Right lobe of liver (tissue), 6 donors: Measurements from ENCODE around the gene CPB2. TPM values are rescaled to one million over a fixed set of nuclear protein-coding genes. Genes with fewer than 3 reads are reported as not detected.

ENCODE experiments used
- ATAC-seq, 4 donors: fragments of 200-7000 bp; cut with Tn5 transposase; one replicate each; pipeline ENCODE4 v1.9.1; 2020; ENCODE audit warnings: mild to moderate bottlenecking in 4 of 4, moderate library complexity in 4 of 4
- DNase-seq, 3 donors: peaks; one replicate each; pipeline ENCODE4 v3.0.0-alpha.2; 2020
- H3K27ac ChIP-seq, 3 donors: fragments of 200-600 bp; one replicate each; pipeline ENCODE4 v1.8.0; 2022
- H3K27me3 ChIP-seq, 2 donors: fragments of 200-600 bp; one replicate each; pipeline ENCODE4 v1.8.0; 2022
- H3K36me3 ChIP-seq, 4 donors: fragments of 200-600 bp; sonication (generic) in 1 of 4; one replicate each; pipeline versions ENCODE4 v1.5.1 to v1.8.0; 2017 to 2022; ENCODE audit warnings: control low read depth in 1 of 4
- H3K4me1 ChIP-seq, 4 donors: fragments of 200-600 bp; sonication (generic) in 1 of 4; one replicate each; pipeline versions ENCODE4 v1.5.1 to v1.8.0; 2017 to 2022; ENCODE audit warnings: control low read depth in 1 of 4
- H3K4me3 ChIP-seq, 3 donors: fragments of 200-600 bp; one replicate each; pipeline ENCODE4 v1.8.0; 2022
- H3K9me3 ChIP-seq, 4 donors: fragments of 200-600 bp; sonication (generic) in 1 of 4; one replicate each; pipeline versions ENCODE4 v1.5.1 to v1.8.0; 2017 to 2022; ENCODE audit warnings: control low read depth in 1 of 4
- CTCF ChIP-seq, 4 donors: fragments of 200-600 bp in 3 of 4; fragments of 450-650 bp in 1 of 4; IDR thresholded peaks; one replicate each; pipeline versions ENCODE4 v1.5.1 to v1.8.0; 2016 to 2022; ENCODE audit warnings: antibody characterized with exemption in 4 of 4, mild to moderate bottlenecking in 2 of 4
- POLR2A ChIP-seq: fragments of 450-650 bp; IDR thresholded peaks from one replicate; pipeline ENCODE4 v1.6.1; 2017; ENCODE audit warnings: antibody characterized with exemption, mild to moderate bottlenecking
- WGBS: methylation state at CpG from one replicate; pipeline ENCODE4 v1.1.6; 2018; ENCODE audit warnings: low coverage, low lambda C conversion rate; ENCODE audit not compliant: insufficient coverage; ENCODE audit errors: missing lambda C conversion rate; 5-methylcytosine and 5-hydroxymethylcytosine counted together
- intact Hi-C, 2 donors: fragments of 100-400 bp; cut with DNase I; formaldehyde crosslinking; loops; one replicate each; pipeline versions ENCODE4 v1.11.2 to v1.14.1; 2022
- total RNA-seq, 6 experiments: library from RNA; depleted of rRNA in 2 of 6; stranded (reverse); fragments of >200 nt in 2 of 6; fragmentation: NEBNext Ultra II Directional in 3 of 6; extraction: Animal tissue kit (Norgen Biotek cat#: 25700) in 3 of 6; gene quantifications; one replicate each; pipeline versions ENCODE4 v1.1.0 to v1.2.4, GENCODE V29; 2016 to 2023
- donor health status: DM: no; HTN: yes; CAD: no.
- donor health status: DM: no; HTN: no; CAD: no.
- donor health status: DM: no; HTN: no; CAD: no.
- donor health status: DM: no; HTN: yes; CAD: no.
- donor health status: DM: no; HTN: yes; CAD: no.

Gene CPB2
- total RNA-seq, 6 experiments from 2014 or later: 342 to 693 (median 554) TPM

- ATAC-seq (no peak), DNase-seq (no peak)
- Histone ChIP-seq H3K9me3 (no peaks in the 10 kb centered on the region), H3K4me1 (peaks cover 0 to 23% (median 9%) of the 10 kb centered on the region in 4 donors), H3K27ac (no peak overlapping the region), H3K36me3 (peaks cover 0 to 2% (median under 1%) of the 10 kb centered on the region in 4 donors), H3K27me3 (no peaks in the 10 kb centered on the region), H3K4me3 (no peak overlapping the region)
- WGBS: 95% methylated on average over 3 of the region's 3 CpGs
- intact Hi-C loops: no loop called here
- TF ChIP-seq CTCF (IDR thresholded peaks at IDR 0.05) (no peak), POLR2A (no peak)
These were observed 25.3 kb upstream of the CPB2 start for GRCh38 chr13:46129955-46130618.

- Histone ChIP-seq H3K27me3 (no peaks in the 10 kb centered on the region), H3K27ac (no peak overlapping the region), H3K9me3 (no peaks in the 10 kb centered on the region), H3K4me3 (no peak overlapping the region), H3K36me3 (peaks cover 0 to 2% (median under 1%) of the 10 kb centered on the region in 4 donors), H3K4me1 (peaks cover 0 to 19% (median 9%) of the 10 kb centered on the region in 4 donors)
- 90% methylated on average over 2 of the region's 2 CpGs for WGBS
- intact Hi-C loops: no loop called here
- TF ChIP-seq CTCF (IDR thresholded peaks at IDR 0.05): no peak
- no peak for TF ChIP-seq POLR2A
- DNase-seq (no peak), ATAC-seq (no peak)
These were observed 24.3 kb upstream of the CPB2 start for GRCh38 chr13:46129124-46129523.

- H3K4me3 ChIP-seq: no peak overlapping the region
- TF ChIP-seq POLR2A (no peak), CTCF (IDR thresholded peaks at IDR 0.05) (no peak)
- DNase-seq (peak in 1 of 3 donors; percentile 26), ATAC-seq (peak in 2 of 4 donors; percentile 30 to 51)
- H3K36me3 ChIP-seq: no peaks in the 10 kb centered on the region
- peaks cover 0 to 27% (median 9%) of the 10 kb centered on the region in 4 donors for H3K4me1 ChIP-seq
- H3K9me3 ChIP-seq: no peaks in the 10 kb centered on the region
- H3K27ac ChIP-seq: no peak overlapping the region
- intact Hi-C loops: no loop called here
- no peaks in the 10 kb centered on the region for H3K27me3 ChIP-seq
- WGBS: 54% methylated on average over 6 of the region's 7 CpGs
These were observed 22.7 kb upstream of the CPB2 start for GRCh38 chr13:46127358-46128023.

GRCh38 chr13:46126552-46127357 is 21.9 kb upstream of the CPB2 start:
- TF ChIP-seq POLR2A (no peak), CTCF (IDR thresholded peaks at IDR 0.05) (peak; percentile 90 to 94 (median 94))

More at GRCh38 chr13:46126552-46127357, 21.9 kb upstream of the CPB2 start:
- intact Hi-C loops: no loop called here
- Histone ChIP-seq H3K27me3 (no peaks in the 10 kb centered on the region), H3K4me1 (peaks cover 0 to 34% (median 9%) of the 10 kb centered on the region in 4 donors), H3K9me3 (no peaks in the 10 kb centered on the region), H3K36me3 (no peaks in the 10 kb centered on the region), H3K27ac (peak overlapping the region in 2 of 3 donors; percentile 7 to 95), H3K4me3 (no peak overlapping the region)
- ATAC-seq: peak; percentile 71 to 84 (median 76)
- WGBS: 26% methylated on average over 5 of the region's 6 CpGs
- peak; percentile 71 to 81 (median 74) for DNase-seq
